Mesendoderm (in vitro differentiated cells): Measurements from ENCODE around the gene CAVIN1.
A peak's percentile ranks its signal among the peaks of the same experiment; 100 is the strongest.
"Not testable (repeated sequence)": the region's sequence is repeated elsewhere in the genome, so short reads cannot be mapped to it uniquely, and the experiment has no call there.

Experiments used
- DNase-seq: peaks from one replicate; pipeline ENCODE4 v3.0.0; 2013
- H2AK5ac ChIP-seq: 2 replicates; pipeline ENCODE4 v1.6.1; 2013; ENCODE audit warnings: low read length, inconsistent platforms
- H2BK120ac ChIP-seq: 2 replicates; pipeline ENCODE4 v1.6.1; 2013; ENCODE audit warnings: low read depth, mild to moderate bottlenecking, low read length, moderate library complexity, mixed read lengths
- H2BK15ac ChIP-seq: replicated peaks from 2 replicates; pipeline ENCODE4 v1.6.1; 2013; ENCODE audit warnings: low read depth, mild to moderate bottlenecking, moderate library complexity
- H2BK5ac ChIP-seq: 2 replicates; pipeline ENCODE4 v1.6.1; 2013; ENCODE audit warnings: low read length, inconsistent platforms
- H3K18ac ChIP-seq: 2 replicates; pipeline ENCODE4 v1.6.1; 2013; ENCODE audit warnings: mild to moderate bottlenecking, low read length, mixed read lengths
- H3K23ac ChIP-seq: one replicate; pipeline ENCODE4 v1.6.1; 2013; ENCODE audit warnings: low read length
- H3K27ac ChIP-seq: 2 replicates; pipeline ENCODE4 v1.5.1; 2013; ENCODE audit warnings: low read depth, mild to moderate bottlenecking, inconsistent platforms, low read length, moderate library complexity
- H3K27me3 ChIP-seq: 2 replicates; pipeline ENCODE4 v1.6.1; 2013; ENCODE audit warnings: low read length, control low read depth, mild to moderate bottlenecking, inconsistent platforms; ENCODE audit not compliant: insufficient read depth, poor library complexity
- H3K36me3 ChIP-seq: 2 replicates; pipeline ENCODE4 v1.6.1; 2013; ENCODE audit warnings: low read length, inconsistent platforms; ENCODE audit not compliant: control insufficient read depth, insufficient read depth
- H3K4ac ChIP-seq: one replicate; pipeline ENCODE4 v1.6.1; 2013; ENCODE audit warnings: low read depth, mild to moderate bottlenecking, low read length, moderate library complexity
- H3K4me1 ChIP-seq: 2 replicates; pipeline ENCODE4 v1.6.1; 2013; ENCODE audit warnings: low read depth, low read length, inconsistent platforms; ENCODE audit not compliant: control insufficient read depth
- H3K4me2 ChIP-seq: 2 replicates; pipeline ENCODE4 v1.6.1; 2013; ENCODE audit warnings: low read length
- H3K4me3 ChIP-seq: 2 replicates; pipeline ENCODE4 v1.5.1; 2013; ENCODE audit warnings: mild to moderate bottlenecking, low read length
- H3K56ac ChIP-seq: one replicate; pipeline ENCODE4 v1.6.1; 2013; ENCODE audit warnings: low read length
- H3K79me1 ChIP-seq: 2 replicates; pipeline ENCODE4 v1.6.1; 2013; ENCODE audit warnings: low read length, inconsistent platforms
- H3K79me2 ChIP-seq: 2 replicates; pipeline ENCODE4 v1.6.1; 2013; ENCODE audit warnings: mild to moderate bottlenecking, low read length; ENCODE audit not compliant: control insufficient read depth, insufficient read depth
- H3K9ac ChIP-seq: 2 replicates; pipeline ENCODE4 v1.6.1; 2013; ENCODE audit warnings: low read length, inconsistent platforms
- H4K5ac ChIP-seq: one replicate; pipeline ENCODE4 v1.6.1; 2013; ENCODE audit warnings: low read length
- H4K8ac ChIP-seq: one replicate; pipeline ENCODE4 v1.6.1; 2013; ENCODE audit warnings: low read depth, mild to moderate bottlenecking, control low read depth, low read length, moderate library complexity
- WGBS: extraction: QIAGEN DNeasy Blood & Tissue Kit; methylation state at CpG from one replicate; pipeline ENCODE4 v1.1.7; 2013; ENCODE audit warnings: low lambda C conversion rate, missing lambda C conversion rate; ENCODE audit not compliant: insufficient coverage; ENCODE audit errors: extremely low coverage; 5-methylcytosine and 5-hydroxymethylcytosine counted together

CAVIN1 gene

DNA sequence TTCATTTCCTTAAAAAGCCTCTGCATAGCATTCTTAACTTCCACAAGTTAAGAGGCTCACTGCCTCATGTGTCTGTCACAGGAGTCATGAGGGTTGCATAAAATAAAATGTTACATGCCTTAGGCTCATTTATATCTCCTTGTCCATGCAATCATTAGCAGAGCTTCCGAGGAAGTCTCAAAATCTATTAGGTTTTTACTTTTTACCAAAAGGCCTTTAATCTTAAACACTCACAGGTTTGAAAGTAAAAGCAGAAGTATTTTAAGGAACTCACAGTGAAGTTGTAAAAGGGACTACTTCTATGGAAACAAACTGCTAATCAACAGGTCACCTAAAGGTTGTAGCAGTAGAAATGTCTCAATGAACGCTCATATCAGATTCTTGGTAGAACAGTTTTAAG lies 30.4 kb upstream of the CAVIN1 start:
- no peak overlapping the region for H4K8ac ChIP-seq
- H3K36me3 ChIP-seq, result no peaks in the 10 kb centered on the region
- no peaks in the 10 kb centered on the region for H3K79me1 ChIP-seq
- no peak overlapping the region for H2AK5ac ChIP-seq
- no peak overlapping the region for H3K4me3 ChIP-seq
- no peak overlapping the region for H3K18ac ChIP-seq
- no peak overlapping the region for H3K56ac ChIP-seq
- no peaks in the 10 kb centered on the region for H3K27me3 ChIP-seq
- WGBS, result no CpG with 5 or more reads among the region's 2 CpGs
- H3K27ac ChIP-seq, result no peak overlapping the region
- no peak overlapping the region for H2BK15ac ChIP-seq
- no peak overlapping the region for H3K4me2 ChIP-seq
- H2BK120ac ChIP-seq, result no peak overlapping the region
- no peak overlapping the region for H4K5ac ChIP-seq
- no peak overlapping the region for H3K9ac ChIP-seq
- H3K4ac ChIP-seq, result no peak overlapping the region
- DNase-seq, result no peak
- no peaks in the 10 kb centered on the region for H3K4me1 ChIP-seq
- H2BK5ac ChIP-seq, result no peak overlapping the region
- H3K23ac ChIP-seq, result no peak overlapping the region
- no peaks in the 10 kb centered on the region for H3K79me2 ChIP-seq

DNA sequence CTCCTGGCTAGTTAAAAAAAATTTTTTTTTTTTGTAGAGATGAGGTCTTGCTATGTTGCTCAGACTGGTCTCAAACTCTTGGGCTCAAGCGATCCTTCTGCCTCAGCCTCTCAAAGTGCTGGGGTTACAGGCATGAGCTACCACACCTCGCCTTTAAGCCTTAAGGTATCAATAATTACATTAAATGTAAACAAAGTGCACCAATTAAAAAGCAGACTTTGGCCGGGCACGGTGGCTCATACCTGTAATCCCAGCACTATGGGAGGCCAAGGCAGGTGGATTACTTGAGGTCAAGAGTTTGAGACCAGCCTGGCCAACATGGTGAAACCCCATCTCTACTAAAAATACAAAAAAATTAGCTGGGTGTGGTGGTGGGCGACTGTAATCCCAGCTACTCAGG lies 28.2 kb upstream of the CAVIN1 start:
- H2AK5ac ChIP-seq, H3K4me1 ChIP-seq, H3K18ac ChIP-seq, H2BK120ac ChIP-seq, H3K4me3 ChIP-seq, H2BK5ac ChIP-seq, H4K8ac ChIP-seq, H3K9ac ChIP-seq, H3K79me1 ChIP-seq, H3K79me2 ChIP-seq, H3K23ac ChIP-seq, H3K27ac ChIP-seq, DNase-seq, H3K4me2 ChIP-seq, H3K36me3 ChIP-seq, H3K56ac ChIP-seq, H3K4ac ChIP-seq, H3K27me3 ChIP-seq, H4K5ac ChIP-seq, H2BK15ac ChIP-seq: not testable (repeated sequence)
- no CpG with 5 or more reads among the region's 5 CpGs for WGBS

DNA sequence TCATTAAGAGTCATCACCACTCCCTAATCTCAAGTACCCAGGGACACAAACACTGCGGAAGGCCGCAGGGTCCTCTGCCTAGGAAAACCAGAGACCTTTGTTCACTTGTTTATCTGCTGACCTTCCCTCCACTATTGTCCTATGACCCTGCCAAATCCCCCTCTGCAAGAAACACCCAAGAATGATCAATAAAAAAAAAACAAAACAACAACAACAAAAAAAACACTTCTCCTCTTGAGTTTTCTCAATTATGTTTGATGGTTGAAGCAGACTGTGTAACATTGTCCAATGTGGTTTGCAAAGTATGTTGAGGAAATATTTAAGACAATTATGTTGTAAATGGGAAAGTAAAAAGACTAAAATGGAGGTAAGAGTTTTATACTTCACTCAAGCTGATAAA lies 26.8 kb upstream of the CAVIN1 start:
- not testable (repeated sequence) for H2AK5ac ChIP-seq, H3K23ac ChIP-seq, H4K5ac ChIP-seq, H3K27ac ChIP-seq, H3K9ac ChIP-seq, H3K4me1 ChIP-seq, H3K79me2 ChIP-seq, H3K79me1 ChIP-seq, H2BK120ac ChIP-seq, H3K4me2 ChIP-seq, DNase-seq, H2BK5ac ChIP-seq, H2BK15ac ChIP-seq, H3K27me3 ChIP-seq, H3K18ac ChIP-seq, H3K4ac ChIP-seq, H3K36me3 ChIP-seq, H4K8ac ChIP-seq, H3K56ac ChIP-seq, H3K4me3 ChIP-seq
- no CpG with 5 or more reads among the region's 2 CpGs for WGBS

DNA sequence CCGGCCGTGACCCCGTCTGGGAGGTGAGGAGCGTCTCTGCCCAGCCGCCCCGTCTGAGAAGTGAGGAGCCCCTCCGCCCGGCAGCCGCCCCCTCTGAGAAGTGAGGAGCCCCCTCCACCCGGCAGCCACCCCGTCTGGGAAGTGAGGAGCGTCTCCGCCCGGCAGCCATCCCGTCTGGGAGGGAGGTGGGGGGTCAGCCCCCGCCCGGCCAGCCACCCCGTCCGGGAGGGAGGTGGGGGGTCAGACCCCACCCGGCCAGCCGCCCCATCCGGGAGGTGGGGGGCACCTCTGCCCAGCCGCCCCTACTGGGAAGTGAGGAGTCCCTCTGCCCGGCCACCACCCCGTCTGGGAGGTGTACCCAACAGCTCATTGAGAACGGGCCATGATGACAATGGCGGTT lies 26.1 kb upstream of the CAVIN1 start:
- H3K9ac ChIP-seq, H3K23ac ChIP-seq, H3K79me2 ChIP-seq, H3K27ac ChIP-seq, DNase-seq, H4K5ac ChIP-seq, H2BK120ac ChIP-seq, H2BK5ac ChIP-seq, H3K4me1 ChIP-seq, H2AK5ac ChIP-seq, H3K18ac ChIP-seq, H3K56ac ChIP-seq, H3K27me3 ChIP-seq, H4K8ac ChIP-seq, H3K79me1 ChIP-seq, H3K4me3 ChIP-seq, H3K36me3 ChIP-seq, H2BK15ac ChIP-seq, H3K4ac ChIP-seq, H3K4me2 ChIP-seq: not testable (repeated sequence)
- WGBS, result no CpG with 5 or more reads among the region's 27 CpGs

- peak; percentile 51 for DNase-seq
- no peaks in the 10 kb centered on the region for H3K4me1 ChIP-seq
Measured at GRCh38 chr17:42442196-42442565, 19.1 kb upstream of the CAVIN1 start.

GRCh38 chr17:42441371-42442195 lies 18.5 kb upstream of the CAVIN1 start:
- Histone ChIP-seq H3K79me1 (no peaks in the 10 kb centered on the region), H3K9ac (no peak overlapping the region), H2BK120ac (no peak overlapping the region), H2AK5ac (no peak overlapping the region), H3K18ac (no peak overlapping the region), H2BK5ac (no peak overlapping the region), H3K56ac (no peak overlapping the region), H3K27ac (no peak overlapping the region), H4K8ac (no peak overlapping the region), H2BK15ac (no peak overlapping the region), H3K27me3 (no peaks in the 10 kb centered on the region), H4K5ac (no peak overlapping the region), H3K36me3 (no peaks in the 10 kb centered on the region), H3K4me3 (no peak overlapping the region), H3K4me2 (no peak overlapping the region), H3K4ac (no peak overlapping the region), H3K23ac (no peak overlapping the region), H3K4me1 (no peaks in the 10 kb centered on the region), H3K79me2 (no peaks in the 10 kb centered on the region)
- no peak for DNase-seq
- no CpG with 5 or more reads among the region's 7 CpGs for WGBS

More at GRCh38 chr17:42442196-42442565, 19.1 kb upstream of the CAVIN1 start:
- no peak overlapping the region for H2BK15ac ChIP-seq
- no peak overlapping the region for H3K4ac ChIP-seq
- no peak overlapping the region for H2AK5ac ChIP-seq
- H3K56ac ChIP-seq, result no peak overlapping the region
- H3K27ac ChIP-seq, result no peak overlapping the region
- H3K79me2 ChIP-seq, result no peaks in the 10 kb centered on the region
- no peak overlapping the region for H4K5ac ChIP-seq
- H4K8ac ChIP-seq, result no peak overlapping the region
- no peaks in the 10 kb centered on the region for H3K27me3 ChIP-seq
- H3K9ac ChIP-seq, result no peak overlapping the region
- no peak overlapping the region for H2BK120ac ChIP-seq
- H3K4me2 ChIP-seq, result no peak overlapping the region
- H3K79me1 ChIP-seq, result no peaks in the 10 kb centered on the region
- H3K36me3 ChIP-seq, result no peaks in the 10 kb centered on the region
- no peak overlapping the region for H3K18ac ChIP-seq
- H2BK5ac ChIP-seq, result no peak overlapping the region
- no peak overlapping the region for H3K23ac ChIP-seq
- no peak overlapping the region for H3K4me3 ChIP-seq
- no CpG with 5 or more reads among the region's 5 CpGs for WGBS
